A673 (cell line): ENCODE results near the gene ZNF212. TPM values are rescaled to one million over a fixed set of nuclear protein-coding genes. Genes with fewer than 3 reads are reported as not detected.

ENCODE experiments used
- BruUV-seq: library from RNA; stranded (reverse); fragments of 400-500 nt; replicated peaks from 2 replicates; lab custom pipeline; 2021; lab: Mats Ljungman, UMichigan
- CTCF ChIA-PET: fragments of 300-600 bp; sonication (Branson Sonifier 250); formaldehyde crosslinking; loops from one replicate; lab custom pipeline; 2022; ENCODE audit warnings: antibody characterized with exemption; lab: Charles Lee
- POLR2A ChIA-PET: fragments of 300-600 bp; sonication (Branson Sonifier 250); formaldehyde crosslinking; loops from one replicate; lab custom pipeline; 2022; ENCODE audit warnings: antibody characterized with exemption; ENCODE audit not compliant: low non-redundant PET; lab: Charles Lee
- DNase-seq: peaks from one replicate; pipeline ENCODE4 v3.0.0-alpha.2; 2015; ENCODE audit warnings: low spot score
- H3K27ac ChIP-seq: fragments of 200-600 bp; sonication (generic); 2 replicates; pipeline ENCODE4 v1.5.1; 2016; ENCODE audit warnings: mixed run types, low read depth, mild to moderate bottlenecking, mixed read lengths, antibody characterized with exemption, low read length; ENCODE audit not compliant: poor library complexity, severe bottlenecking
- H3K27me3 ChIP-seq: fragments of 200-600 bp; sonication (generic); replicated peaks from 2 replicates; pipeline ENCODE4 v1.6.1; 2017; ENCODE audit warnings: mixed run types, low read depth, mild to moderate bottlenecking, mixed read lengths, antibody characterized with exemption, low read length; ENCODE audit not compliant: insufficient read depth, poor library complexity
- H3K36me3 ChIP-seq: fragments of 200-600 bp; sonication (generic); 2 replicates; pipeline ENCODE4 v1.6.1; 2016; ENCODE audit warnings: mixed run types, mild to moderate bottlenecking, mixed read lengths, antibody characterized with exemption, low read length; ENCODE audit not compliant: insufficient read depth, poor library complexity, severe bottlenecking
- H3K4me1 ChIP-seq: fragments of 200-600 bp; sonication (generic); 2 replicates; pipeline ENCODE4 v1.6.1; 2017; ENCODE audit warnings: mixed run types, mild to moderate bottlenecking, mixed read lengths, antibody characterized with exemption, low read length; ENCODE audit not compliant: insufficient read depth, poor library complexity, severe bottlenecking
- H3K4me3 ChIP-seq: fragments of 200-600 bp; sonication (generic); 2 replicates; pipeline ENCODE4 v1.5.1; 2016; ENCODE audit warnings: low read depth, mixed run types, mild to moderate bottlenecking, mixed read lengths, low read length; ENCODE audit not compliant: poor library complexity, severe bottlenecking
- H3K9me3 ChIP-seq: fragments of 200-600 bp; sonication (generic); 2 replicates; pipeline ENCODE4 v1.6.1; 2016; ENCODE audit warnings: mixed run types, low read depth, mild to moderate bottlenecking, mixed read lengths, antibody characterized with exemption, low read length; ENCODE audit not compliant: poor library complexity, severe bottlenecking
- EZH2 ChIP-seq: fragments of 200-600 bp; sonication (generic); IDR thresholded peaks from 2 replicates; pipeline ENCODE4 v1.6.1; 2017; ENCODE audit warnings: borderline replicate concordance, low read depth, mild to moderate bottlenecking, mixed read lengths, antibody characterized with exemption, low read length; ENCODE audit not compliant: poor library complexity, severe bottlenecking
- intact Hi-C: fragments of 100-400 bp; cut with micrococcal nuclease; formaldehyde crosslinking; loops from one replicate; pipeline ENCODE4 v1.10.0; 2022; ENCODE audit not compliant: unreplicated experiment
- total RNA-seq: library from RNA; stranded (reverse); gene quantifications from 2 replicates; pipeline ENCODE4 v1.2.3, GENCODE V29; 2021
- TF ChIP-seq, protein P1 (sequence below): fragments of 300-800, 200-600 bp; sonication (generic); conservative IDR thresholded peaks from 2 replicates; pipeline ENCODE4 v1.5.1; 2017; ENCODE audit warnings: low read depth, mild to moderate bottlenecking, antibody characterized with exemption, low read length, moderate library complexity, mixed read lengths

ZNF212 gene
- total RNA-seq, 1 experiment from 2014 or later: 12.3 TPM

GRCh38 chr7:149289856-149290255, 50.4 kb downstream of the ZNF212 start:
- BruUV-seq: no TSS peak
- ChIA-PET CTCF (no interaction called here), POLR2A (no interaction called here)
- H3K27me3 ChIP-seq: no peaks in the 10 kb centered on the region
- no peaks in the 10 kb centered on the region for H3K36me3 ChIP-seq
- TF ChIP-seq EZH2: no peak
- TF ChIP-seq, protein P1, sequence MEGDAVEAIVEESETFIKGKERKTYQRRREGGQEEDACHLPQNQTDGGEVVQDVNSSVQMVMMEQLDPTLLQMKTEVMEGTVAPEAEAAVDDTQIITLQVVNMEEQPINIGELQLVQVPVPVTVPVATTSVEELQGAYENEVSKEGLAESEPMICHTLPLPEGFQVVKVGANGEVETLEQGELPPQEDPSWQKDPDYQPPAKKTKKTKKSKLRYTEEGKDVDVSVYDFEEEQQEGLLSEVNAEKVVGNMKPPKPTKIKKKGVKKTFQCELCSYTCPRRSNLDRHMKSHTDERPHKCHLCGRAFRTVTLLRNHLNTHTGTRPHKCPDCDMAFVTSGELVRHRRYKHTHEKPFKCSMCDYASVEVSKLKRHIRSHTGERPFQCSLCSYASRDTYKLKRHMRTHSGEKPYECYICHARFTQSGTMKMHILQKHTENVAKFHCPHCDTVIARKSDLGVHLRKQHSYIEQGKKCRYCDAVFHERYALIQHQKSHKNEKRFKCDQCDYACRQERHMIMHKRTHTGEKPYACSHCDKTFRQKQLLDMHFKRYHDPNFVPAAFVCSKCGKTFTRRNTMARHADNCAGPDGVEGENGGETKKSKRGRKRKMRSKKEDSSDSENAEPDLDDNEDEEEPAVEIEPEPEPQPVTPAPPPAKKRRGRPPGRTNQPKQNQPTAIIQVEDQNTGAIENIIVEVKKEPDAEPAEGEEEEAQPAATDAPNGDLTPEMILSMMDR: no peak
- intact Hi-C loops: no loop called here
- peaks cover 10% of the 10 kb centered on the region for H3K4me1 ChIP-seq
- H3K4me3 ChIP-seq: no peak overlapping the region
- no peak overlapping the region for H3K27ac ChIP-seq
- no peaks in the 10 kb centered on the region for H3K9me3 ChIP-seq
- no peak for DNase-seq

- no peak overlapping the region for H3K4me3 ChIP-seq
- intact Hi-C loops: no loop called here
- no peaks in the 10 kb centered on the region for H3K27me3 ChIP-seq
- no TSS peak for BruUV-seq
- ChIA-PET POLR2A (no interaction called here), CTCF (interaction anchor here (0.5 kb wide), 1 partner anchor 107 kb away, joined by 5 read pairs; no protein-coding TSS in a partner anchor)
- no peaks in the 10 kb centered on the region for H3K36me3 ChIP-seq
- no peak for DNase-seq
- no peak overlapping the region for H3K27ac ChIP-seq
- no peak for TF ChIP-seq EZH2
- TF ChIP-seq, protein P1: no peak
- H3K4me1 ChIP-seq: no peaks in the 10 kb centered on the region
- H3K9me3 ChIP-seq: no peaks in the 10 kb centered on the region
These were observed 51.8 kb downstream of the ZNF212 start for GRCh38 chr7:149291036-149291780.

GRCh38 chr7:149291781-149292461, 52.5 kb downstream of the ZNF212 start:
- POLR2A ChIA-PET: no interaction called here
- no TSS peak for BruUV-seq

More at GRCh38 chr7:149291781-149292461, 52.5 kb downstream of the ZNF212 start:
- intact Hi-C loops: no loop called here
- CTCF ChIA-PET: no interaction called here
- no peak overlapping the region for H3K27ac ChIP-seq
- DNase-seq: no peak
- no peaks in the 10 kb centered on the region for H3K9me3 ChIP-seq
- no peaks in the 10 kb centered on the region for H3K36me3 ChIP-seq
- TF ChIP-seq, protein P1: no peak
- no peak for TF ChIP-seq EZH2
- H3K27me3 ChIP-seq: no peaks in the 10 kb centered on the region
- no peaks in the 10 kb centered on the region for H3K4me1 ChIP-seq
- H3K4me3 ChIP-seq: no peak overlapping the region
